Spleen (tissue), 7 donors: ENCODE data around the gene DGKA.

ENCODE experiments used
- CTCF ChIP-seq, 11 experiments: fragments of 200-600 bp in 7 of 11; fragments of 450-650 bp in 4 of 11; sonication (generic) in 4 of 11; IDR thresholded peaks in 8 of 11; conservative IDR thresholded peaks in 3 of 11; 1 replicate in 7 of 11; 2 replicates in 4 of 11; pipeline versions ENCODE4 v1.4.0 to v1.8.0; 2016 to 2021; ENCODE audit warnings: antibody characterized with exemption in 11 of 11, inconsistent platforms in 4 of 11, mild to moderate bottlenecking in 1 of 11
- POLR2A ChIP-seq, 3 donors: fragments of 450-650 bp; IDR thresholded peaks; one replicate each; pipeline ENCODE4 v1.5.1; 2017; ENCODE audit warnings: antibody characterized with exemption in 3 of 3, mild to moderate bottlenecking in 1 of 3
- POLR2AphosphoS5 ChIP-seq, 3 donors: sonication (generic); formaldehyde crosslinking; IDR thresholded peaks; one replicate each; pipeline ENCODE4 v1.5.1; 2017; ENCODE audit warnings: antibody characterized with exemption in 3 of 3
- donor health status: DM: no; HTN: no; CAD: no; lungs with moderate emphysema.
- donor health status: DM: no; HTN: no; CAD: no.
- donor health status: DM: no; HTN: no; CAD: no.

GRCh38 chr12:55972911-55973598 is 42.1 kb downstream of the DGKA start:
- TF ChIP-seq CTCF (IDR thresholded peaks at IDR 0.05 in 8 of 11, conservative IDR thresholded peaks at IDR 0.05 in 3 of 11) (no peak), POLR2A (IDR thresholded peaks at IDR 0.05) (peak in 1 of 3 donors; percentile 86), POLR2AphosphoS5 (IDR thresholded peaks at IDR 0.05) (peak in 1 of 3 donors; percentile 89)
